ENCODE measurements around the gene UTS2B.

Gene UTS2B

DNA sequence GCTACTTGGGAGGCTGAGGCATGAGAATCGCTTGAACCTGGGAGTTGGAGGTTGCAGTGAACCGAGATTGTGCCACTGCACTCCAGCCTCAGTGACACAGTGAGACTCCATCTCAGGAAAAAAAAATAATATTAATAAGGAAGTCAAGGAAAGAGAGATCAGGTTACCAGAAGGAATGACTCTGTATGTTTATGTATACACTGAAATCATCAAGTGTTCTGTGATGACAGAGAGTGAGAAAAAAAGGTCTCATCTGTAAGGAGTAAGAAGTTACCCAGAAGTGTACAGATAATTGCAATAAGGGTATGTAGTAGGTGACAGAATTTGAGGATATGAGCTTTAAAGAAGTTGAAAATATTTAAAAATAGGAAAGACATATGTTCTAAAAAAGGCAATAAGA is 5.4 kb downstream of the UTS2B start:
- Histone ChIP-seq H3K27ac (no peak overlapping the region), H3K9me3 (no peaks in the 10 kb centered on the region), H3K36me3 (no peaks in the 10 kb centered on the region), H3K4me1 (peaks cover 0 to 8% (median 4%) of the 10 kb centered on the region in 4 donors), H3K4me3 (no peak overlapping the region), H3K27me3 (no peaks in the 10 kb centered on the region)
- TF ChIP-seq, protein P1, sequence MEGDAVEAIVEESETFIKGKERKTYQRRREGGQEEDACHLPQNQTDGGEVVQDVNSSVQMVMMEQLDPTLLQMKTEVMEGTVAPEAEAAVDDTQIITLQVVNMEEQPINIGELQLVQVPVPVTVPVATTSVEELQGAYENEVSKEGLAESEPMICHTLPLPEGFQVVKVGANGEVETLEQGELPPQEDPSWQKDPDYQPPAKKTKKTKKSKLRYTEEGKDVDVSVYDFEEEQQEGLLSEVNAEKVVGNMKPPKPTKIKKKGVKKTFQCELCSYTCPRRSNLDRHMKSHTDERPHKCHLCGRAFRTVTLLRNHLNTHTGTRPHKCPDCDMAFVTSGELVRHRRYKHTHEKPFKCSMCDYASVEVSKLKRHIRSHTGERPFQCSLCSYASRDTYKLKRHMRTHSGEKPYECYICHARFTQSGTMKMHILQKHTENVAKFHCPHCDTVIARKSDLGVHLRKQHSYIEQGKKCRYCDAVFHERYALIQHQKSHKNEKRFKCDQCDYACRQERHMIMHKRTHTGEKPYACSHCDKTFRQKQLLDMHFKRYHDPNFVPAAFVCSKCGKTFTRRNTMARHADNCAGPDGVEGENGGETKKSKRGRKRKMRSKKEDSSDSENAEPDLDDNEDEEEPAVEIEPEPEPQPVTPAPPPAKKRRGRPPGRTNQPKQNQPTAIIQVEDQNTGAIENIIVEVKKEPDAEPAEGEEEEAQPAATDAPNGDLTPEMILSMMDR (IDR thresholded peaks at IDR 0.05) = no peak
- intact Hi-C loops (cut with DNase I; ENCODE audit: low total_unique reads) = no loop called here
- DNase-seq = no peak

DNA sequence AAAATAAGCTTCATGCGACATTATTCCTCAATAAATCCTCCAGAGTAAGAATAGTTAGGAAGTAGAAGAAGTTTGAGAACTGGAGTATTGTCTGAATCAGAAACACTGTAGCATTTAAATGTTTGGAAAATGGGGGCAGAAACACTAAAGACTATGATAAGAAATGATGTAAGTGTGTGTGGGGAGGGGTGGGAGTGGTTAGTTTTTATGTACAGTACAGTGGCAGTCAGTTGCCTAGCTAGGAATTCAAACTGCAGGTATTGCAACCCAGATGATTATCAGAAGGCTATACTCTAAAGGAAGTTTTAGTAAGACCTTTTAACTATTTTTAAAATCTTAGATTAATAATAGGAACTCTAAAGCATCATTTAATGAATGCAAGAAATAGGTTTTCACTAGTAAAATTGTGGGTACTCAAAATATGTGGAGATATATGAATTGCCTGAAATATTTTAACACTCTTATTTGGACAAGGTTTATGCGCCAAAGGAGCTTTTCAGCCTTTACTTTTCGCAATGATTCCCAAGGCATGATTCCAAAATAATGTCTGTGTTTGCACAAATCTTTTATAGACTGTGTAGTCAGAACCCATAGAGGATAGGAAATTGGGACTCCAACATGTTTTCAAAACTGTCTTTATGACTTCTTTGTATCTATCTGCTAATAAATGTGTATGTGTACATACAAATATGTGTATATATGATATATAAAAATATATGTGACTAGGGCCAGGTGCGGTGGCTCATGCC is 9.1 kb downstream of the UTS2B start:
- intact Hi-C loops (cut with DNase I; ENCODE audit: low total_unique reads) = no loop called here
- no peak overlapping the region for H3K27ac ChIP-seq
- H3K4me3 ChIP-seq = no peak overlapping the region
- no peaks in the 10 kb centered on the region for H3K9me3 ChIP-seq
- H3K27me3 ChIP-seq = no peaks in the 10 kb centered on the region
- DNase-seq = no peak
- no peaks in the 10 kb centered on the region for H3K4me1 ChIP-seq
- no peaks in the 10 kb centered on the region for H3K36me3 ChIP-seq
- TF ChIP-seq, protein P1 (IDR thresholded peaks at IDR 0.05) = no peak

DNA sequence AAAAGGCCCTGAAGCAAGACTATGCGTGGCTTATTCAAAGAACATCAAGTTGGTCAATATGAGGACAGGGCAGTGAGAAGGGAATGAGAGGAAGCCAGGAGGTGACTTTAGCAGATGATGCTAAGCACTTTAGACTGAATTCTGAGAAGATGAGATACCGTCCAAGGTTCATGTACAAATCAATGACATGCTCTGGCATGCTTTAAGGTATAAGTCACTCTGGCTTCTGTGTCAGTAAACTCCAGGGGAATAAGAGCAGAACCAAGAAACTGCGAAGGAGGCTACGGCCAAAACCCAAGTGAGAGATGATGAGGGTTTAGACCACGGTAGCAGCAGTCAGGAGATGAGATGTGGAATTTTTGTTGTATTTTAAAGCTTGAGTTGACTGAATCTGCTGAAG is 10.0 kb downstream of the UTS2B start:
- no peaks in the 10 kb centered on the region for H3K36me3 ChIP-seq
- intact Hi-C loops (cut with DNase I; ENCODE audit: low total_unique reads) = no loop called here
- TF ChIP-seq, protein P1 (IDR thresholded peaks at IDR 0.05) = no peak
- no peak for DNase-seq
- no peaks in the 10 kb centered on the region for H3K27me3 ChIP-seq
- H3K4me1 ChIP-seq = no peaks in the 10 kb centered on the region
- no peaks in the 10 kb centered on the region for H3K9me3 ChIP-seq
- H3K4me3 ChIP-seq = no peak overlapping the region
- H3K27ac ChIP-seq = no peak overlapping the region

GRCh38 chr3:191316876-191317603 is 13.3 kb downstream of the UTS2B start:
- DNase-seq = no peak
- Histone ChIP-seq H3K27me3 (no peaks in the 10 kb centered on the region), H3K9me3 (no peaks in the 10 kb centered on the region), H3K36me3 (no peaks in the 10 kb centered on the region), H3K4me3 (no peak overlapping the region), H3K4me1 (no peaks in the 10 kb centered on the region), H3K27ac (no peak overlapping the region)
- intact Hi-C loops (cut with DNase I; ENCODE audit: low total_unique reads) = no loop called here
- TF ChIP-seq, protein P1 (IDR thresholded peaks at IDR 0.05) = no peak

- Histone ChIP-seq H3K27ac (no peak overlapping the region), H3K4me1 (no peaks in the 10 kb centered on the region), H3K27me3 (no peaks in the 10 kb centered on the region), H3K9me3 (no peaks in the 10 kb centered on the region), H3K36me3 (no peaks in the 10 kb centered on the region), H3K4me3 (no peak overlapping the region)
- TF ChIP-seq, protein P1 (IDR thresholded peaks at IDR 0.05) = no peak
- intact Hi-C loops (cut with DNase I; ENCODE audit: low total_unique reads) = no loop called here
- no peak for DNase-seq
Observed at GRCh38 chr3:191314109-191314728, 16.1 kb downstream of the UTS2B start.

Measured in tibial artery (tissue), 4 donors.